Lower leg skin (tissue), 3 donors: Measurements from ENCODE around the gene CDR2L.

Experiments used
- POLR2A ChIP-seq, 2 donors: fragments of 450-650 bp; IDR thresholded peaks; one replicate each; pipeline ENCODE4 v1.6.1; 2016 to 2017; ENCODE audit warnings: antibody characterized with exemption in 2 of 2, mild to moderate bottlenecking in 1 of 2, moderate library complexity in 1 of 2
- TF ChIP-seq, protein P1 (sequence below), 3 donors: fragments of 450-650 bp; IDR thresholded peaks; one replicate each; pipeline ENCODE4 v1.5.1; 2016; ENCODE audit warnings: antibody characterized with exemption in 3 of 3, mild to moderate bottlenecking in 3 of 3, moderate library complexity in 2 of 3

DNA sequence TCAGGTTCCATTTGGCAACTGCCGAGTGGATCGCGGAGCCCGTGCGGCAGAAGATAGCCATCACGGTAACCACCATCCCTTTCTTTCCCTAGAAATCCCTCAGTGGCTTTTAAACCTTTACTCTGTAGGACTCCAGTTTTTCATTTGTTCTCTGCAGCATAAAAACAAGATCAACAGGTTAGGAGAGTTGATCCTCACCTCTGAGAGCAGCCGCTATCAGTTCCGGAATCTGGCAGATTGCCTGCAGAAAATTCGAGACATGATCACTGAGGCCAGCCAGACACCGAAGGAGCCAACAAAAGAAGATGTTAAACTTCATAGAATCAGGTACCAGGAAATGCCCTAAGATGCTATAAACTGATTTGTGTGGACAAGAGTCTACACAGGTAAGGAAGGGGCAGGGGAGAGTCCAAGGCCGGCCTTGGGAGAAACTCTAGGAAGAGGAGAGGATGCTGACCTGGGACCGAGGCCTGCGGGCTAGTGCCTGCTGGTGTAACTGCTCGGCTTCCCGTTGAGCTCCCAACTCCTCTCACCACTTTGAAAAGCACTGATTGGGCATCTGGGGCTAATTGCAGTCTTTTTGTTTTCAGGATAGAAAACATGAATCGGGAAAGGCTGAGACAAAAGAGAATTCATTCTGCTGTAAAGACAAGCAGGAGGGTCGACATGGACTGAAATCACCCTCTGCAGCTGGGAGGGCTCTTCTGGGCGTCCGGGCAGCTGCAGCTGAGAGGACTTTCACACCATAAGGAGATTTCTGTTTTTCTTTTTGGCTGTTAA lies 33.1 kb downstream of the CDR2L start:
- TF ChIP-seq, protein P1, sequence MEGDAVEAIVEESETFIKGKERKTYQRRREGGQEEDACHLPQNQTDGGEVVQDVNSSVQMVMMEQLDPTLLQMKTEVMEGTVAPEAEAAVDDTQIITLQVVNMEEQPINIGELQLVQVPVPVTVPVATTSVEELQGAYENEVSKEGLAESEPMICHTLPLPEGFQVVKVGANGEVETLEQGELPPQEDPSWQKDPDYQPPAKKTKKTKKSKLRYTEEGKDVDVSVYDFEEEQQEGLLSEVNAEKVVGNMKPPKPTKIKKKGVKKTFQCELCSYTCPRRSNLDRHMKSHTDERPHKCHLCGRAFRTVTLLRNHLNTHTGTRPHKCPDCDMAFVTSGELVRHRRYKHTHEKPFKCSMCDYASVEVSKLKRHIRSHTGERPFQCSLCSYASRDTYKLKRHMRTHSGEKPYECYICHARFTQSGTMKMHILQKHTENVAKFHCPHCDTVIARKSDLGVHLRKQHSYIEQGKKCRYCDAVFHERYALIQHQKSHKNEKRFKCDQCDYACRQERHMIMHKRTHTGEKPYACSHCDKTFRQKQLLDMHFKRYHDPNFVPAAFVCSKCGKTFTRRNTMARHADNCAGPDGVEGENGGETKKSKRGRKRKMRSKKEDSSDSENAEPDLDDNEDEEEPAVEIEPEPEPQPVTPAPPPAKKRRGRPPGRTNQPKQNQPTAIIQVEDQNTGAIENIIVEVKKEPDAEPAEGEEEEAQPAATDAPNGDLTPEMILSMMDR (IDR thresholded peaks at IDR 0.05): no peak
- TF ChIP-seq POLR2A (IDR thresholded peaks at IDR 0.05): no peak
